ENCODE data around the gene APCDD1.

APCDD1 gene

GRCh38 chr18:10511236-10511635 lies 56.8 kb downstream of the APCDD1 start:
- H3K4me3 ChIP-seq (ENCODE audit: low read length): no peak overlapping the region
- TF ChIP-seq ZNF274 (IDR thresholded peaks at IDR 0.05; ENCODE audit: low read depth, low read length): no peak

- TF ChIP-seq ZNF274 (IDR thresholded peaks at IDR 0.05; ENCODE audit: low read depth, low read length): no peak
- H3K4me3 ChIP-seq (ENCODE audit: low read length): no peak overlapping the region
These were observed 59.6 kb downstream of the APCDD1 start for GRCh38 chr18:10514082-10514481.

GRCh38 chr18:10514601-10515000 lies 60.2 kb downstream of the APCDD1 start:
- H3K4me3 ChIP-seq (ENCODE audit: low read length): no peak overlapping the region
- TF ChIP-seq ZNF274 (IDR thresholded peaks at IDR 0.05; ENCODE audit: low read depth, low read length): no peak

GRCh38 chr18:10515456-10515855 lies 61.0 kb downstream of the APCDD1 start:
- H3K4me3 ChIP-seq (ENCODE audit: low read length): no peak overlapping the region
- TF ChIP-seq ZNF274 (IDR thresholded peaks at IDR 0.05; ENCODE audit: low read depth, low read length): no peak

GRCh38 chr18:10516078-10516477 lies 61.6 kb downstream of the APCDD1 start:
- no peak for TF ChIP-seq ZNF274 (IDR thresholded peaks at IDR 0.05; ENCODE audit: low read depth, low read length)
- no peak overlapping the region for H3K4me3 ChIP-seq (ENCODE audit: low read length)

- TF ChIP-seq ZNF274 (IDR thresholded peaks at IDR 0.05; ENCODE audit: low read depth, low read length): no peak
- no peak overlapping the region for H3K4me3 ChIP-seq (ENCODE audit: low read length)
These were observed 64.3 kb downstream of the APCDD1 start for GRCh38 chr18:10518595-10519255.

GRCh38 chr18:10519366-10519765 lies 64.9 kb downstream of the APCDD1 start:
- H3K4me3 ChIP-seq (ENCODE audit: low read length): no peak overlapping the region
- TF ChIP-seq ZNF274 (IDR thresholded peaks at IDR 0.05; ENCODE audit: low read depth, low read length): no peak

- H3K4me3 ChIP-seq (ENCODE audit: low read length): no peak overlapping the region
- no peak for TF ChIP-seq ZNF274 (IDR thresholded peaks at IDR 0.05; ENCODE audit: low read depth, low read length)
These were observed 65.8 kb downstream of the APCDD1 start for GRCh38 chr18:10519999-10520935.

GRCh38 chr18:10521566-10521965 lies 67.1 kb downstream of the APCDD1 start:
- TF ChIP-seq ZNF274 (IDR thresholded peaks at IDR 0.05; ENCODE audit: low read depth, low read length): no peak
- H3K4me3 ChIP-seq (ENCODE audit: low read length): no peak overlapping the region

GRCh38 chr18:10522574-10522973 lies 68.1 kb downstream of the APCDD1 start:
- H3K4me3 ChIP-seq (ENCODE audit: low read length): no peak overlapping the region
- TF ChIP-seq ZNF274 (IDR thresholded peaks at IDR 0.05; ENCODE audit: low read depth, low read length): no peak

GRCh38 chr18:10523544-10523943 lies 69.1 kb downstream of the APCDD1 start:
- no peak overlapping the region for H3K4me3 ChIP-seq (ENCODE audit: low read length)
- no peak for TF ChIP-seq ZNF274 (IDR thresholded peaks at IDR 0.05; ENCODE audit: low read depth, low read length)

GRCh38 chr18:10524507-10525370 lies 70.3 kb downstream of the APCDD1 start:
- H3K4me3 ChIP-seq (ENCODE audit: low read length): 0 out of 2 replicates have a peak overlapping the region, but pooled peaks have one; percentile 7
- no peak for TF ChIP-seq ZNF274 (IDR thresholded peaks at IDR 0.05; ENCODE audit: low read depth, low read length)

GRCh38 chr18:10525371-10525691 lies 70.9 kb downstream of the APCDD1 start:
- TF ChIP-seq ZNF274 (IDR thresholded peaks at IDR 0.05; ENCODE audit: low read depth, low read length): no peak
- H3K4me3 ChIP-seq (ENCODE audit: low read length): peak overlapping the region; percentile 100

Measured in GM08714 (cell line).